ENCODE data around the gene RNF148. TPM values are rescaled to one million over a fixed set of nuclear protein-coding genes. Genes with fewer than 3 reads are reported as not detected.

RNF148 gene
- total RNA-seq: 0.40 and 0.44 TPM in 2 replicates

GRCh38 chr7:122702872-122703510, at the start of gene RNF148:
Gene RNF148, minus strand, starts transcription at chr7:122702922. Its CDS starts 172 bp downstream, at chr7:122702750.

GRCh38 chr7:122699017-122699416, 3.7 kb downstream of the RNF148 start, which contains the start of gene RNF133:
Gene RNF133, minus strand, starts transcription at chr7:122699117. Its CDS starts 199 bp downstream, at chr7:122698918.

Other genes with a start within 250 kb of the RNF148 start
- gene RNF133, start 3.8 kb downstream of the RNF148 start, total RNA-seq: 0.07 and 0.15 TPM in 2 replicates
- gene CADPS2, start 183.5 kb upstream of the RNF148 start, total RNA-seq: 32.0 and 35.9 TPM in 2 replicates

All from mammary microvascular endothelial cell (primary cell).